GM23338 (cell line): ENCODE measurements around the gene DTNB. TPM values are rescaled to one million over a fixed set of nuclear protein-coding genes. Genes with fewer than 3 reads are reported as not detected.

ENCODE experiments used
- ATAC-seq: fragments of 200-7000 bp; cut with Tn5 transposase; 3 replicates; pipeline ENCODE4 v1.9.1; 2020
- DNase-seq: peaks from one replicate; pipeline ENCODE4 v3.0.0-alpha.2; 2015; ENCODE audit warnings: low spot score
- H2AFZ ChIP-seq: fragments of 200-600 bp; sonication (generic); 2 replicates; pipeline ENCODE4 v1.8.0; 2016; ENCODE audit warnings: antibody characterized with exemption, mild to moderate bottlenecking, moderate library complexity
- H3F3A ChIP-seq: fragments of 200-600 bp; sonication (generic); replicated peaks from 2 replicates; pipeline ENCODE4 v1.8.0; 2017; ENCODE audit warnings: antibody characterized with exemption, mixed run types, low read depth
- H3K27ac ChIP-seq: fragments of 200-600 bp; sonication (generic); 2 replicates; pipeline ENCODE4 v1.6.1; 2016; ENCODE audit warnings: low read depth
- H3K27me3 ChIP-seq: fragments of 200-600 bp; sonication (generic); 2 replicates; pipeline ENCODE4 v1.8.0; 2016; ENCODE audit warnings: mild to moderate bottlenecking, mixed run types, moderate library complexity; ENCODE audit not compliant: insufficient read depth
- H3K36me3 ChIP-seq: fragments of 200-600 bp; sonication (generic); 2 replicates; pipeline ENCODE4 v1.8.0; 2016; ENCODE audit warnings: mild to moderate bottlenecking; ENCODE audit not compliant: insufficient read depth
- H3K4me1 ChIP-seq: fragments of 200-600 bp; sonication (generic); 2 replicates; pipeline ENCODE4 v1.8.0; 2016; ENCODE audit warnings: mild to moderate bottlenecking, moderate library complexity; ENCODE audit not compliant: insufficient read depth
- H3K4me2 ChIP-seq: fragments of 200-600 bp; sonication (generic); 2 replicates; pipeline ENCODE4 v1.7.1; 2017; ENCODE audit warnings: mixed run types
- H3K4me3 ChIP-seq: fragments of 200-600 bp; sonication (generic); 2 replicates; pipeline ENCODE4 v1.6.1; 2016; ENCODE audit warnings: mixed run types
- H3K79me2 ChIP-seq: fragments of 200-600 bp; sonication (generic); replicated peaks from 2 replicates; pipeline ENCODE4 v1.8.0; 2017; ENCODE audit warnings: mild to moderate bottlenecking; ENCODE audit not compliant: insufficient read depth
- H3K9me2 ChIP-seq: fragments of 200-600 bp; sonication (generic); 2 replicates; pipeline ENCODE4 v1.8.0; 2017; ENCODE audit not compliant: insufficient read depth
- H4K20me1 ChIP-seq: fragments of 200-600 bp; sonication (generic); replicated peaks from 2 replicates; pipeline ENCODE4 v1.8.0; 2017; ENCODE audit warnings: mild to moderate bottlenecking; ENCODE audit not compliant: insufficient read depth
- H3K27ac Mint-ChIP-seq: 2 replicates; pipeline ENCODE4 v1.8.0; 2020; ENCODE audit warnings: inconsistent platforms, mild to moderate bottlenecking, moderate library complexity, mixed read lengths
- H3K27me3 Mint-ChIP-seq: 3 replicates; pipeline ENCODE4 v1.8.0; 2022; ENCODE audit warnings: low read depth, mild to moderate bottlenecking, moderate library complexity, mixed read lengths, inconsistent platforms; ENCODE audit not compliant: insufficient read depth, poor library complexity
- H3K36me3 Mint-ChIP-seq: 3 replicates; pipeline ENCODE4 v1.8.0; 2021; ENCODE audit warnings: low read depth, mild to moderate bottlenecking, inconsistent platforms, moderate library complexity, mixed read lengths
- H3K4me1 Mint-ChIP-seq: 3 replicates; pipeline ENCODE4 v1.8.0; 2020; ENCODE audit warnings: mild to moderate bottlenecking, inconsistent platforms, mixed read lengths
- H3K4me3 Mint-ChIP-seq: 3 replicates; pipeline ENCODE4 v1.8.0; 2021; ENCODE audit warnings: moderate library complexity, mild to moderate bottlenecking, inconsistent platforms, mixed read lengths
- H3K9me3 Mint-ChIP-seq: 3 replicates; pipeline ENCODE4 v1.8.0; 2020; ENCODE audit warnings: moderate library complexity, mild to moderate bottlenecking, inconsistent platforms, mixed read lengths
- CREB1 ChIP-seq: fragments of 250-450 bp; sonication (Bioruptor Pico); IDR thresholded peaks from 2 replicates; pipeline ENCODE4 v1.5.0; 2020; ENCODE audit warnings: low read depth, mild to moderate bottlenecking, moderate library complexity
- EZH2 ChIP-seq: fragments of 200-600 bp; sonication (generic); IDR thresholded peaks from one replicate; pipeline ENCODE4 v1.8.0; 2017; ENCODE audit warnings: antibody characterized with exemption, mild to moderate bottlenecking, low read depth; ENCODE audit not compliant: unreplicated experiment
- REST ChIP-seq: IDR thresholded peaks from one replicate; pipeline ENCODE4 v1.6.1; 2018; ENCODE audit warnings: antibody characterized with exemption; ENCODE audit not compliant: unreplicated experiment
- ZNF114 ChIP-seq: fragments of 250-450 bp; sonication (Bioruptor Pico); IDR thresholded peaks from 2 replicates; pipeline ENCODE4 v1.5.0; 2020; ENCODE audit warnings: mild to moderate bottlenecking, moderate library complexity
- ZNF331 ChIP-seq: fragments of 250-450 bp; sonication (Bioruptor Pico); IDR thresholded peaks from 2 replicates; pipeline ENCODE4 v1.5.0; 2020; ENCODE audit warnings: low read depth, mild to moderate bottlenecking, moderate library complexity
- ZNF462 ChIP-seq: fragments of 250-450 bp; sonication (Bioruptor Pico); IDR thresholded peaks from 2 replicates; pipeline ENCODE4 v1.5.0; 2020; ENCODE audit warnings: mild to moderate bottlenecking, moderate library complexity
- polyA plus RNA-seq: library from polyadenylated mRNA; unstranded; fragments of >200 nt; fragmentation: Nextera tagmentation; extraction: Ambion mirVana; gene quantifications from 2 replicates; pipeline ENCODE4 v1.2.1, GENCODE V29; 2016
- total RNA-seq: library from RNA; depleted of rRNA; stranded (reverse); fragments of >200 nt; shearing (Covaris generic); gene quantifications from 2 replicates; pipeline ENCODE4 v1.2.3, GENCODE V29; 2014

The DTNB gene
- total and polyA plus RNA-seq, 2 experiments from 2014 or later: 22.1 to 29.4 TPM

GRCh38 chr2:25383806-25384205 lies 289.6 kb downstream of the DTNB start:
- Histone ChIP-seq H4K20me1 (0 out of 2 replicates have a peak, but pooled peaks cover 4% of the 10 kb centered on the region), H3K9me2 (no peaks in the 10 kb centered on the region), H3K27me3 (no peaks in the 10 kb centered on the region), H3K4me2 (no peak overlapping the region), H3K4me3 (no peak overlapping the region), H3K36me3 (no peaks in the 10 kb centered on the region), H3K4me1 (no peaks in the 10 kb centered on the region), H3K79me2 (no peaks in the 10 kb centered on the region), H2AFZ (no peak overlapping the region), H3K27ac (no peak overlapping the region), H3F3A (no peaks in the 10 kb centered on the region)
- Mint-ChIP-seq H3K4me1 (peaks cover 11% of the 10 kb centered on the region), H3K36me3 (peaks cover 15% of the 10 kb centered on the region), H3K4me3 (no peak overlapping the region), H3K27me3 (peaks cover 4% of the 10 kb centered on the region), H3K27ac (no peak overlapping the region), H3K9me3 (0 out of 3 replicates have a peak, but pooled peaks cover 4% of the 10 kb centered on the region)
- DNase-seq: no peak
- TF ChIP-seq ZNF114 (CRISPR knock-in tag): no peak
- TF ChIP-seq ZNF462 (CRISPR knock-in tag): no peak
- no peak for TF ChIP-seq EZH2
- TF ChIP-seq REST: no peak
- no peak for TF ChIP-seq CREB1 (CRISPR knock-in tag)
- TF ChIP-seq ZNF331 (CRISPR knock-in tag): no peak
- ATAC-seq: peak; percentile 58
